Measurements from ENCODE around the gene OR2H2.

The OR2H2 gene

GRCh38 chr6:29631209-29631810, 46.4 kb downstream of the OR2H2 start:
- DNase-seq = no peak

- DNase-seq = peak; percentile 70
Measured at GRCh38 chr6:29631860-29632731, 47.2 kb downstream of the OR2H2 start.

DNA sequence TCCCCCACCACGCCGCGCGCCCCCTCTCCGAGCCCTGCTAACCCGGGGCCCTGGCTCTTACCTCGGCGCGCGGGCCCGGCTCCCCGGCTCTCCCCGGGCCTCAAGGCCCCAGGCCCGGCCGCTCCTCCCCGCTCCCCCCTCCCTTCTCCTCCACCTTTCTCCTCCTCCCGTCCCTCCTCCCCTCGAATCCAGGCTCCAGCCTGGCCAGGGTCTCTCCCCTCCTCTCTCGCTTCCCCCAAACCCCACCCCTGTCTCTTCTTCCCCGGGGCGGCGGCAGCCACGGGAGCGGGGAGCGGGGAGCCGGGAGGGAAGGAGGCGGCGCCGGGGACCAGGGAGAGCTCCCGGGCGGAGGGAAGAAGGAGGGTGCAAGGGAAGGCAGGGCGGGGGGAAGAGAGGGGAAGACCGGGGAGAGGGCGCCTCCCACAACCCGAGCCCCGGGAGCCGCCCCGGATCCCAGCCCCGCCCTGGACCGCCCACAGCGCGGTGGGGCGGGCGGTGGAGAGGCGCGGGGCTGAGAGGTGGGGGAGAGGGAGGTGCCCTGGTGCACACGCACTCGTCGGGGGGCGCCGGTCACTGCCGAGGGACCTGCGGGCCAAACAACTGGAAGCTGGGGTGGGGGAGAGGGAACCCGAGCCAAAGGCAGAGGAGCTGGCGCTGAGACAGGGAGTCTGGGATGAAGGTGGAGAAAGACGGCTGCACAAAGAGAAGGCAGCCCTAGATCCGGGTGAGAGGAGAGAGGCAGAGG, 48.0 kb downstream of the OR2H2 start, which contains the start of gene GABBR1:
GABBR1 (minus strand) TSS at position 395 of the 745 bp plus-strand sequence. CDS start 798 bp downstream, outside the sequence.
- peak; percentile 93 for DNase-seq

- DNase-seq = peak; percentile 3
Measured at GRCh38 chr6:29633534-29633905, 48.6 kb downstream of the OR2H2 start.

GRCh38 chr6:29637247-29637646, 52.3 kb downstream of the OR2H2 start:
- DNase-seq = no peak

All from NCI-H2171 (cell line).